Measurements from ENCODE around the gene TLE1.

Gene TLE1

GRCh38 chr9:81678088-81678487, 11.3 kb downstream of the TLE1 start:
- no peak overlapping the region for H3K4me3 ChIP-seq (ENCODE audit: low read depth, low read length)
- no peak for TF ChIP-seq CTCF (conservative IDR thresholded peaks at IDR 0.05; ENCODE audit: low read depth, low read length)
- DNase-seq (ENCODE audit: low read depth): no peak

- H3K4me3 ChIP-seq (ENCODE audit: low read depth, low read length): no peak overlapping the region
- no peak for TF ChIP-seq CTCF (conservative IDR thresholded peaks at IDR 0.05; ENCODE audit: low read depth, low read length)
- no peak for DNase-seq (ENCODE audit: low read depth)
Observed at GRCh38 chr9:81676395-81676794, 13.0 kb downstream of the TLE1 start.

- no peak for DNase-seq (ENCODE audit: low read depth)
- TF ChIP-seq CTCF (conservative IDR thresholded peaks at IDR 0.05; ENCODE audit: low read depth, low read length): no peak
- H3K4me3 ChIP-seq (ENCODE audit: low read depth, low read length): no peak overlapping the region
Observed at GRCh38 chr9:81673310-81673709, 16.0 kb downstream of the TLE1 start.

GRCh38 chr9:81671880-81672280, 17.5 kb downstream of the TLE1 start:
- no peak overlapping the region for H3K4me3 ChIP-seq (ENCODE audit: low read depth, low read length)
- DNase-seq (ENCODE audit: low read depth): peak; percentile 91
- TF ChIP-seq CTCF (conservative IDR thresholded peaks at IDR 0.05; ENCODE audit: low read depth, low read length): no peak

- DNase-seq (ENCODE audit: low read depth): no peak
- no peak for TF ChIP-seq CTCF (conservative IDR thresholded peaks at IDR 0.05; ENCODE audit: low read depth, low read length)
- H3K4me3 ChIP-seq (ENCODE audit: low read depth, low read length): no peak overlapping the region
Observed at GRCh38 chr9:81669866-81670265, 19.5 kb downstream of the TLE1 start.

DNA sequence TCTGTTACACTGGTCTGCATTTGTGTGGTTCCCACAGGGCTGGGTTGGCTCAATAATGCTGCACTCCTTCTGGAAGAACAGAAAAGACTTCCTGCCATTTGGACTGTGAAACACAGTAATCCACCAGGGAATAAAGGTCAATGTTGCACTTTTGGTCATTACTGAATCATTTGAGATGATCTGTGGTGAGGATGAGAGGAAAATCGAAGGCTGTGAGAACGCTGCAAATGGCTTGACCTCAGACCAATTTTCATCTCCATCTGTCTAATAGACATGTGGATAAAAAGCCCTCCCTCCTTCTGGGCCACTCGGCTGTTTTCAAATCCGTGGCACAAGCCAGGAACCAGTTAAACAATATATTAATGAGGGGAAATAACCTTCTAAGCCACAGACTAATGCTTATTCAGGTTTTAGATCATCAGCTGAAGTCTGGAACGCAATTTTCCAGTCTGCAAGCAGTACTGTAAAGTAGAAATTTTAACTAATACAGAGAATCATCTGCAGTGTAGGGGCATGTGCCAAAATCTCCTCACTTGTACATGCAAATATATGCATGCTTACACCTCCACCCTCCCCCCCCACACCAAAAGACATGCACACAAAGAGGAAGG, 20.2 kb downstream of the TLE1 start:
- H3K4me3 ChIP-seq (ENCODE audit: low read depth, low read length): no peak overlapping the region
- TF ChIP-seq CTCF (conservative IDR thresholded peaks at IDR 0.05; ENCODE audit: low read depth, low read length): no peak
- DNase-seq (ENCODE audit: low read depth): no peak

GRCh38 chr9:81666123-81666522, 23.2 kb downstream of the TLE1 start:
- no peak overlapping the region for H3K4me3 ChIP-seq (ENCODE audit: low read depth, low read length)
- no peak for TF ChIP-seq CTCF (conservative IDR thresholded peaks at IDR 0.05; ENCODE audit: low read depth, low read length)
- no peak for DNase-seq (ENCODE audit: low read depth)
